ENCODE measurements around the gene EMC6.

Gene EMC6

DNA sequence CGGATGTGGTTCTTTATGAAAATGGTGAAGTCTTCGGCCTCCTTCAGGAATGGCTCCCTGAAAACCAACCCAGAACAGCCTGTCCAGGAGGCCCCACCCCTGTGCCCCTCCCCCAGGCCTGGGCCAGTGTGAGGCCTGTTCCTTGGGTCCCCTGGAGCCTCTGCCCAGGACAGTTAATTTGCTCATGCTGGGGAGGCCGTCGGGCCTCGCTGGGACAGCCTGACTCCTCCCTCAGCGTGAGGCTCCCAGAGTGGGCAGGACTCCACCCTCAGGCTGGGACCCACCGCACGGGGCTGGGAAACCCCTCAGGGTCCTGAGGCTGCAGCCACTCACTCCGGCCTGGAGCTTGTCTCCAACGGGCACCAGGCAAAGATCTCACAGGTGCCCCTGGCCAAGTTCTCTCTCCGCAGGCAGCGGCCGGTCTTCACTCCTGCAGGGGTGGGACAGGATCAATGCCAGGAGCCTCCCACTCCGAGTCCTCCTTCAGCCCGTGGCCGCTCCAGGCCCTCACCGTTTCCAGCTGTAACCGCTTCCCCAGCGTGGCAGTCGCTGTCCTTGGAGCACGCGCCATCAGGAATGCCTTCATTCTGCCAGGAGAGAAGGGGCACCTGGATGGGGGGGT is 21.6 kb downstream of the EMC6 start:
- TF ChIP-seq, protein P1, sequence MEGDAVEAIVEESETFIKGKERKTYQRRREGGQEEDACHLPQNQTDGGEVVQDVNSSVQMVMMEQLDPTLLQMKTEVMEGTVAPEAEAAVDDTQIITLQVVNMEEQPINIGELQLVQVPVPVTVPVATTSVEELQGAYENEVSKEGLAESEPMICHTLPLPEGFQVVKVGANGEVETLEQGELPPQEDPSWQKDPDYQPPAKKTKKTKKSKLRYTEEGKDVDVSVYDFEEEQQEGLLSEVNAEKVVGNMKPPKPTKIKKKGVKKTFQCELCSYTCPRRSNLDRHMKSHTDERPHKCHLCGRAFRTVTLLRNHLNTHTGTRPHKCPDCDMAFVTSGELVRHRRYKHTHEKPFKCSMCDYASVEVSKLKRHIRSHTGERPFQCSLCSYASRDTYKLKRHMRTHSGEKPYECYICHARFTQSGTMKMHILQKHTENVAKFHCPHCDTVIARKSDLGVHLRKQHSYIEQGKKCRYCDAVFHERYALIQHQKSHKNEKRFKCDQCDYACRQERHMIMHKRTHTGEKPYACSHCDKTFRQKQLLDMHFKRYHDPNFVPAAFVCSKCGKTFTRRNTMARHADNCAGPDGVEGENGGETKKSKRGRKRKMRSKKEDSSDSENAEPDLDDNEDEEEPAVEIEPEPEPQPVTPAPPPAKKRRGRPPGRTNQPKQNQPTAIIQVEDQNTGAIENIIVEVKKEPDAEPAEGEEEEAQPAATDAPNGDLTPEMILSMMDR (conservative IDR thresholded peaks at IDR 0.05; ENCODE audit: low read depth, low read length): no peak

DNA sequence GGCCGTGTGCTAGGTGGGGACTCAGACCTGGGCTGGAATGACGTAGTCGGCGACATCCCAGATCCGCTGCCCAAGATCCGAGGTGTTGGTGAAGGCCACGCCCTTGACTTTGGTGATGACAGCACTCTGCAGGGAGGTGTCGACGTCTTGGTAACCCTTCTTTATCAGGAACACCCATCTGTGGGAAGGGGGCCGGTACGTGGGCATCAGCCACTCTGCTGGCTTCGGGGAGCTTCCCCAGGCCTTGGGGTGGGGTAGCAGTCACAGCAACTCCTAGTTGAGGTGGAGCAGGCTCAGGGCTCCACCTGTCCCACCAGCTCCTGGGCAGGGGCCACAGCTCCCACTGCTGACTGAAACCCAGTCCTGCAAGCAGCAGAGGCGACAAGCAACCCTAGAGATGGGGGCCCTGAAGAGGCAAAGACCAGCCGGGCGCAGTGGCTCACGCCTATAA is 23.0 kb downstream of the EMC6 start:
- H4K20me1 ChIP-seq (ENCODE audit: insufficient read depth): no peaks in the 10 kb centered on the region
- H3K4me1 ChIP-seq (ENCODE audit: low read depth, poor library complexity, severe bottlenecking): peaks cover 12% of the 10 kb centered on the region
- no peaks in the 10 kb centered on the region; the same call in 1 of the 2 replicates for H3K79me2 ChIP-seq (ENCODE audit: insufficient read depth, low read depth)
- TF ChIP-seq, protein P1 (conservative IDR thresholded peaks at IDR 0.05; ENCODE audit: low read depth, low read length): no peak
- no peaks in the 10 kb centered on the region for H3K27me3 ChIP-seq (ENCODE audit: insufficient read depth, low read depth)
- no peak overlapping the region for H3K27ac ChIP-seq
- no peak overlapping the region for H3K4me3 ChIP-seq (IDR thresholded peaks at IDR 0.05; ENCODE audit: insufficient read depth, low read depth, low read length)
- no peak overlapping the region for H3K9ac ChIP-seq
- no peak overlapping the region for H3K4me2 ChIP-seq
- H2AFZ ChIP-seq (ENCODE audit: low read depth): no peak overlapping the region
- H3K36me3 ChIP-seq (ENCODE audit: insufficient read depth): no peaks in the 10 kb centered on the region

More for the DNA sequence above, 21.6 kb downstream of the EMC6 start:
- Histone ChIP-seq H3K27ac (no peak overlapping the region), H4K20me1 (ENCODE audit: insufficient read depth) (no peaks in the 10 kb centered on the region), H3K79me2 (ENCODE audit: insufficient read depth, low read depth) (no peaks in the 10 kb centered on the region; the same call in 1 of the 2 replicates), H3K4me2 (no peak overlapping the region), H3K27me3 (ENCODE audit: insufficient read depth, low read depth) (no peaks in the 10 kb centered on the region), H3K4me3 (IDR thresholded peaks at IDR 0.05; ENCODE audit: insufficient read depth, low read depth, low read length) (no peak overlapping the region), H3K9ac (no peak overlapping the region), H3K36me3 (ENCODE audit: insufficient read depth) (no peaks in the 10 kb centered on the region), H2AFZ (ENCODE audit: low read depth) (no peak overlapping the region), H3K4me1 (ENCODE audit: low read depth, poor library complexity, severe bottlenecking) (peaks cover 12% of the 10 kb centered on the region)

DNA sequence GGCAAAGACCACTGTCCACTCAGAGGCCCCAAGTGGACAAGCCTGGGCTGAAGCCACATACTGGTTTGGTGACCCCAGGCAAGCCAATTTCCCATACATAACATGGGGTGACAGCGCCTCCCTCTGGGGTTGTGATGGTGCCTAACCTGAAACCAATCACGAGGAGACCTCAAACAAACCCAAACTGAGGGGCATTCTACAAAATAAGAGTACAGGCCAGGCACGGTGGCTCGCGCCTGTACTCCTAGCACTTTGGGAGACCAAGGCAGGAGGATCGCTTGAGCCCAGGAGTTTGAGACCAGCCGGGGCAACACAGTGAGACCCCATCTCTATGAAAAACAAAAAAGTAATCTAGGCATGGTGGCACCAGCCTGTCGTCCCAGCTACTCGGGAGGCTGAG is 23.7 kb downstream of the EMC6 start:
- Histone ChIP-seq H3K4me3 (IDR thresholded peaks at IDR 0.05; ENCODE audit: insufficient read depth, low read depth, low read length) (no peak overlapping the region), H3K27ac (no peak overlapping the region), H4K20me1 (ENCODE audit: insufficient read depth) (no peaks in the 10 kb centered on the region), H3K4me2 (no peak overlapping the region), H3K4me1 (ENCODE audit: low read depth, poor library complexity, severe bottlenecking) (peaks cover 12% of the 10 kb centered on the region), H3K79me2 (ENCODE audit: insufficient read depth, low read depth) (no peaks in the 10 kb centered on the region; the same call in 1 of the 2 replicates), H3K9ac (no peak overlapping the region), H3K27me3 (ENCODE audit: insufficient read depth, low read depth) (no peaks in the 10 kb centered on the region), H2AFZ (ENCODE audit: low read depth) (no peak overlapping the region), H3K36me3 (ENCODE audit: insufficient read depth) (no peaks in the 10 kb centered on the region)
- TF ChIP-seq, protein P1 (conservative IDR thresholded peaks at IDR 0.05; ENCODE audit: low read depth, low read length): no peak

DNA sequence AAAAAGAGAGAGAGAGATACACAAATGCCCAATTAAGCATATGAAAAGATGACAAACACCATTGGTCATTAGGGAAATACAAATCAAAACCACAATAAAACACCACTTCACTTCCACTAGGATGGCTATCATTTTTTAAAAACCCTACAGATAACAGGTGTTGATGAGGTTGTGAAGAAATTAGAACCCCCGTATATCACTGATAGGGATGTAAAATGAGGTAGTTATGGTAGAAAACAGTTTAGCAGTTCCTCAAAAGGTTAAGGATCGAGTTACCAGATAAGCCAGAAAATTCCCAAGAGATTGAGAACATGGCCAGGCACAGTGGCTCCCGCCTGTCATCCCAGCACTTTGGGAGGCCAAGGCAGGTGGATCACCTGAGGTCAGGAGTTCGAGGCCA is 24.5 kb downstream of the EMC6 start:
- no peaks in the 10 kb centered on the region; the same call in 1 of the 2 replicates for H3K79me2 ChIP-seq (ENCODE audit: insufficient read depth, low read depth)
- no peak overlapping the region for H2AFZ ChIP-seq (ENCODE audit: low read depth)
- peaks cover 12% of the 10 kb centered on the region for H3K4me1 ChIP-seq (ENCODE audit: low read depth, poor library complexity, severe bottlenecking)
- H3K36me3 ChIP-seq (ENCODE audit: insufficient read depth): no peaks in the 10 kb centered on the region
- H3K4me3 ChIP-seq (IDR thresholded peaks at IDR 0.05; ENCODE audit: insufficient read depth, low read depth, low read length): no peak overlapping the region
- no peak overlapping the region for H3K27ac ChIP-seq
- H3K4me2 ChIP-seq: no peak overlapping the region
- H4K20me1 ChIP-seq (ENCODE audit: insufficient read depth): no peaks in the 10 kb centered on the region
- H3K27me3 ChIP-seq (ENCODE audit: insufficient read depth, low read depth): no peaks in the 10 kb centered on the region
- TF ChIP-seq, protein P1 (conservative IDR thresholded peaks at IDR 0.05; ENCODE audit: low read depth, low read length): no peak
- H3K9ac ChIP-seq: no peak overlapping the region

Measured in KMS-11 (cell line).